A673 (cell line): ENCODE measurements around the gene SLC38A1. TPM values are rescaled to one million over a fixed set of nuclear protein-coding genes. Genes with fewer than 3 reads are reported as not detected.

Source experiments
- BruUV-seq: library from RNA; stranded (reverse); fragments of 400-500 nt; replicated peaks from 2 replicates; lab custom pipeline; 2021; lab: Mats Ljungman, UMichigan
- CTCF ChIA-PET: fragments of 300-600 bp; sonication (Branson Sonifier 250); formaldehyde crosslinking; loops from one replicate; lab custom pipeline; 2022; ENCODE audit warnings: antibody characterized with exemption; lab: Charles Lee
- POLR2A ChIA-PET: fragments of 300-600 bp; sonication (Branson Sonifier 250); formaldehyde crosslinking; loops from one replicate; lab custom pipeline; 2022; ENCODE audit warnings: antibody characterized with exemption; ENCODE audit not compliant: low non-redundant PET; lab: Charles Lee
- DNase-seq: peaks from one replicate; pipeline ENCODE4 v3.0.0-alpha.2; 2015; ENCODE audit warnings: low spot score
- H3K27ac ChIP-seq: fragments of 200-600 bp; sonication (generic); 2 replicates; pipeline ENCODE4 v1.5.1; 2016; ENCODE audit warnings: mixed run types, low read depth, mild to moderate bottlenecking, mixed read lengths, antibody characterized with exemption, low read length; ENCODE audit not compliant: poor library complexity, severe bottlenecking
- H3K27me3 ChIP-seq: fragments of 200-600 bp; sonication (generic); replicated peaks from 2 replicates; pipeline ENCODE4 v1.6.1; 2017; ENCODE audit warnings: mixed run types, low read depth, mild to moderate bottlenecking, mixed read lengths, antibody characterized with exemption, low read length; ENCODE audit not compliant: insufficient read depth, poor library complexity
- H3K36me3 ChIP-seq: fragments of 200-600 bp; sonication (generic); 2 replicates; pipeline ENCODE4 v1.6.1; 2016; ENCODE audit warnings: mixed run types, mild to moderate bottlenecking, mixed read lengths, antibody characterized with exemption, low read length; ENCODE audit not compliant: insufficient read depth, poor library complexity, severe bottlenecking
- H3K4me1 ChIP-seq: fragments of 200-600 bp; sonication (generic); 2 replicates; pipeline ENCODE4 v1.6.1; 2017; ENCODE audit warnings: mixed run types, mild to moderate bottlenecking, mixed read lengths, antibody characterized with exemption, low read length; ENCODE audit not compliant: insufficient read depth, poor library complexity, severe bottlenecking
- H3K4me3 ChIP-seq: fragments of 200-600 bp; sonication (generic); 2 replicates; pipeline ENCODE4 v1.5.1; 2016; ENCODE audit warnings: low read depth, mixed run types, mild to moderate bottlenecking, mixed read lengths, low read length; ENCODE audit not compliant: poor library complexity, severe bottlenecking
- H3K9me3 ChIP-seq: fragments of 200-600 bp; sonication (generic); 2 replicates; pipeline ENCODE4 v1.6.1; 2016; ENCODE audit warnings: mixed run types, low read depth, mild to moderate bottlenecking, mixed read lengths, antibody characterized with exemption, low read length; ENCODE audit not compliant: poor library complexity, severe bottlenecking
- EZH2 ChIP-seq: fragments of 200-600 bp; sonication (generic); IDR thresholded peaks from 2 replicates; pipeline ENCODE4 v1.6.1; 2017; ENCODE audit warnings: borderline replicate concordance, low read depth, mild to moderate bottlenecking, mixed read lengths, antibody characterized with exemption, low read length; ENCODE audit not compliant: poor library complexity, severe bottlenecking
- intact Hi-C: fragments of 100-400 bp; cut with micrococcal nuclease; formaldehyde crosslinking; loops from one replicate; pipeline ENCODE4 v1.10.0; 2022; ENCODE audit not compliant: unreplicated experiment
- total RNA-seq: library from RNA; stranded (reverse); gene quantifications from 2 replicates; pipeline ENCODE4 v1.2.3, GENCODE V29; 2021
- TF ChIP-seq, protein P1 (sequence below): fragments of 300-800, 200-600 bp; sonication (generic); conservative IDR thresholded peaks from 2 replicates; pipeline ENCODE4 v1.5.1; 2017; ENCODE audit warnings: low read depth, mild to moderate bottlenecking, antibody characterized with exemption, low read length, moderate library complexity, mixed read lengths

SLC38A1 gene
- total RNA-seq, 1 experiment from 2014 or later = 78.9 TPM

GRCh38 chr12:46174919-46175318 lies 93.9 kb downstream of the SLC38A1 start:
- Histone ChIP-seq H3K36me3 (no peaks in the 10 kb centered on the region), H3K9me3 (no peaks in the 10 kb centered on the region), H3K4me3 (no peak overlapping the region), H3K27ac (no peak overlapping the region), H3K4me1 (no peaks in the 10 kb centered on the region), H3K27me3 (no peaks in the 10 kb centered on the region)
- TF ChIP-seq, protein P1, sequence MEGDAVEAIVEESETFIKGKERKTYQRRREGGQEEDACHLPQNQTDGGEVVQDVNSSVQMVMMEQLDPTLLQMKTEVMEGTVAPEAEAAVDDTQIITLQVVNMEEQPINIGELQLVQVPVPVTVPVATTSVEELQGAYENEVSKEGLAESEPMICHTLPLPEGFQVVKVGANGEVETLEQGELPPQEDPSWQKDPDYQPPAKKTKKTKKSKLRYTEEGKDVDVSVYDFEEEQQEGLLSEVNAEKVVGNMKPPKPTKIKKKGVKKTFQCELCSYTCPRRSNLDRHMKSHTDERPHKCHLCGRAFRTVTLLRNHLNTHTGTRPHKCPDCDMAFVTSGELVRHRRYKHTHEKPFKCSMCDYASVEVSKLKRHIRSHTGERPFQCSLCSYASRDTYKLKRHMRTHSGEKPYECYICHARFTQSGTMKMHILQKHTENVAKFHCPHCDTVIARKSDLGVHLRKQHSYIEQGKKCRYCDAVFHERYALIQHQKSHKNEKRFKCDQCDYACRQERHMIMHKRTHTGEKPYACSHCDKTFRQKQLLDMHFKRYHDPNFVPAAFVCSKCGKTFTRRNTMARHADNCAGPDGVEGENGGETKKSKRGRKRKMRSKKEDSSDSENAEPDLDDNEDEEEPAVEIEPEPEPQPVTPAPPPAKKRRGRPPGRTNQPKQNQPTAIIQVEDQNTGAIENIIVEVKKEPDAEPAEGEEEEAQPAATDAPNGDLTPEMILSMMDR = no peak
- no peak for TF ChIP-seq EZH2
- no TSS peak for BruUV-seq
- CTCF ChIA-PET = no interaction called here
- POLR2A ChIA-PET = no interaction called here
- DNase-seq = no peak
- intact Hi-C loops = no loop called here

GRCh38 chr12:46174061-46174662 lies 94.7 kb downstream of the SLC38A1 start:
- no peaks in the 10 kb centered on the region for H3K36me3 ChIP-seq
- no peaks in the 10 kb centered on the region for H3K27me3 ChIP-seq
- TF ChIP-seq, protein P1 = no peak
- POLR2A ChIA-PET = no interaction called here
- H3K9me3 ChIP-seq = no peaks in the 10 kb centered on the region
- CTCF ChIA-PET = no interaction called here
- BruUV-seq = no TSS peak
- no peaks in the 10 kb centered on the region for H3K4me1 ChIP-seq
- no peak overlapping the region for H3K27ac ChIP-seq
- no peak for DNase-seq
- no peak overlapping the region for H3K4me3 ChIP-seq
- intact Hi-C loops = no loop called here

DNA sequence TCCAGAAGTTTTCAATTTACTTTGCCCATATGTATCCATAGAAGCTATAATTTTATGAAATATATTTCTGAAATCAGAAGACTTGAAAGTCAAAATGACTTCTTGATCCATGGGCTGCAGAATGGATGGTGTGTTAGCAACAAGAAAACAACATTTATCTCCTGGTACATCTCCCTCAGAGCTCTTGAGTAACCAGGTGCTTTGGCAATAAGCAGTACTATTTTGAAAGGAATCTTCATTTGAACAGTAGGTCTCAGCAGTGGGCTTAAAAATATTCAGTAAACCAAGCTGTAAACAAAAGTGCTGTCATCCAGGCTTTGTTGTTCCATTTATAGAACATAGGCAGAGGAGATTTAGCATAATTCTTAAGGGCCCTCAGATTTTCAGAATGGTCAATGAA lies 100.4 kb downstream of the SLC38A1 start:
- Histone ChIP-seq H3K36me3 (no peaks in the 10 kb centered on the region), H3K4me1 (peaks cover 4% of the 10 kb centered on the region), H3K27ac (no peak overlapping the region), H3K27me3 (no peaks in the 10 kb centered on the region), H3K4me3 (no peak overlapping the region), H3K9me3 (no peaks in the 10 kb centered on the region)
- no peak for DNase-seq
- ChIA-PET CTCF (no interaction called here), POLR2A (no interaction called here)
- intact Hi-C loops = no loop called here
- BruUV-seq = no TSS peak
- TF ChIP-seq, protein P1 = no peak
- TF ChIP-seq EZH2 = no peak
